HepG2 (cell line): Measurements from ENCODE around the gene LGR6. TPM values are rescaled to one million over a fixed set of nuclear protein-coding genes. Genes with fewer than 3 reads are reported as not detected.

Experiments used
- ATAC-seq: fragments of 200-7000 bp; cut with Tn5 transposase; 3 replicates; pipeline ENCODE4 v1.9.1; 2020; ENCODE audit warnings: mild to moderate bottlenecking, moderate library complexity
- BruUV-seq: library from RNA; stranded (reverse); fragments of 400-500 nt; replicated peaks from 2 replicates; lab custom pipeline; 2021; lab: Mats Ljungman, UMichigan
- CTCF ChIA-PET: fragments of 300-600 bp; formaldehyde crosslinking; extraction: SDS; loops from one replicate; lab custom pipeline; 2021; ENCODE audit warnings: low total read pairs, inconsistent platforms, low intra/inter-chr PET ratio; lab: Yijun Ruan, JAX
- POLR2A ChIA-PET: fragments of 350-600 bp; sonication (Branson Sonifier 250); formaldehyde crosslinking; loops from one replicate; lab custom pipeline; 2020; ENCODE audit warnings: antibody characterized with exemption, inconsistent platforms; lab: Yijun Ruan, JAX
- DNase-seq: peaks from one replicate; pipeline ENCODE4 v3.0.0-alpha.2; 2015; ENCODE audit warnings: low spot score
- FAIRE-seq: peaks from 3 replicates; lab custom pipeline; 2011; peaks lifted over from hg19 to GRCh38; lab: Jason Lieb, UNC
- H2AFZ ChIP-seq: one replicate; pipeline ENCODE4 v1.6.1; 2011; ENCODE audit warnings: low read length, inconsistent platforms
- H3K27ac ChIP-seq: fragments of 300-600 bp; 3 replicates; pipeline ENCODE4 v1.8.0; 2011; ENCODE audit warnings: mixed run types, mild to moderate bottlenecking, mixed read lengths, low read length, inconsistent platforms; ENCODE audit not compliant: insufficient read depth; ENCODE audit errors: extremely low read length
- H3K27me3 ChIP-seq, 2 experiments: fragments of 200-600 bp in 1 of 2; 2 replicates in 1 of 2; 3 replicates in 1 of 2; pipeline versions ENCODE4 v1.6.0 to v1.8.0; 2011; ENCODE audit warnings: low read length in 2 of 2, mild to moderate bottlenecking in 2 of 2, moderate library complexity in 2 of 2, inconsistent platforms in 1 of 2; ENCODE audit not compliant: insufficient read depth in 2 of 2, control insufficient read depth in 1 of 2
- H3K36me3 ChIP-seq, 2 experiments: fragments of 200-600 bp in 1 of 2; replicated peaks in 1 of 2; 2 replicates in 1 of 2; 3 replicates in 1 of 2; pipeline versions ENCODE4 v1.5.1 to v1.8.0; 2011; ENCODE audit warnings: low read length in 2 of 2, inconsistent platforms in 1 of 2; ENCODE audit not compliant: insufficient read depth in 2 of 2, control insufficient read depth in 1 of 2
- H3K4me1 ChIP-seq: 2 replicates; pipeline ENCODE4 v1.5.1; 2012; ENCODE audit warnings: low read length, inconsistent platforms; ENCODE audit not compliant: insufficient read depth
- H3K4me2 ChIP-seq: 2 replicates; pipeline ENCODE4 v1.6.0; 2011; ENCODE audit warnings: low read depth, low read length, inconsistent platforms
- H3K4me3 ChIP-seq, 3 experiments: fragments of 200-600 bp in 1 of 3; sonication (generic), shearing (Covaris generic) in 1 of 3; replicated peaks in 1 of 3; 2 replicates each; pipeline ENCODE4 v1.5.1; 2011 to 2016; ENCODE audit warnings: low read length in 3 of 3, inconsistent platforms in 2 of 3, low read depth in 2 of 3, mild to moderate bottlenecking in 2 of 3, control low read depth in 1 of 3, mixed read lengths in 1 of 3; ENCODE audit not compliant: insufficient read depth in 1 of 3
- H3K79me2 ChIP-seq: one replicate; pipeline ENCODE4 v1.6.1; 2011; ENCODE audit warnings: low read length, inconsistent platforms; ENCODE audit not compliant: insufficient read depth
- H3K9ac ChIP-seq: 2 replicates; pipeline ENCODE4 v1.6.0; 2011; ENCODE audit warnings: mild to moderate bottlenecking, low read depth, low read length, inconsistent platforms; ENCODE audit not compliant: insufficient read depth
- H3K9me3 ChIP-seq: 2 replicates; pipeline ENCODE4 v1.5.1; 2012; ENCODE audit warnings: mild to moderate bottlenecking, low read length
- H4K20me1 ChIP-seq: 2 replicates; pipeline ENCODE4 v1.6.0; 2011; ENCODE audit warnings: inconsistent platforms, mild to moderate bottlenecking, low read length, moderate library complexity; ENCODE audit not compliant: insufficient read depth
- CENPX ChIP-seq: sonication (generic); formaldehyde crosslinking; IDR thresholded peaks from 2 replicates; pipeline ENCODE4 v1.9.0; 2021; ENCODE audit warnings: mild to moderate bottlenecking, missing genetic modification reagents, moderate library complexity
- GABPB1 ChIP-seq: IDR thresholded peaks from 2 replicates; pipeline ENCODE4 v1.6.1; 2016; ENCODE audit warnings: mild to moderate bottlenecking, missing genetic modification reagents, moderate library complexity, missing compliant biosample characterization
- NFYB ChIP-seq: sonication (generic); formaldehyde crosslinking; IDR thresholded peaks from 2 replicates; pipeline ENCODE4 v1.4.0; 2020; ENCODE audit warnings: missing genetic modification reagents
- SMC3 ChIP-seq: IDR thresholded peaks from 2 replicates; pipeline ENCODE4 v1.6.1; 2011; ENCODE audit warnings: low read length, improper control_type of control experiment
- SRSF9 ChIP-seq: fragments of 200-400 bp; formaldehyde crosslinking; IDR thresholded peaks from 2 replicates; pipeline ENCODE4 v1.6.1; 2018; ENCODE audit warnings: borderline replicate concordance, mild to moderate bottlenecking, low read depth, low read length; ENCODE audit not compliant: insufficient read depth, poor library complexity, severe bottlenecking
- STAG1 ChIP-seq: sonication (generic); formaldehyde crosslinking; IDR thresholded peaks from 2 replicates; pipeline ENCODE4 v1.4.0; 2020; ENCODE audit warnings: missing genetic modification reagents
- ZNF234 ChIP-seq: sonication (generic); formaldehyde crosslinking; conservative IDR thresholded peaks from 2 replicates; pipeline ENCODE4 v1.5.1; 2020; ENCODE audit warnings: mild to moderate bottlenecking, missing genetic modification reagents
- ZNF253 ChIP-seq: sonication (generic); formaldehyde crosslinking; IDR thresholded peaks from 2 replicates; pipeline ENCODE4 v1.8.0; 2022; ENCODE audit warnings: mild to moderate bottlenecking, missing genetic modification reagents, borderline replicate concordance
- ZNF331 ChIP-seq: sonication (generic); formaldehyde crosslinking; IDR thresholded peaks from 2 replicates; pipeline ENCODE4 v1.4.0; 2020; ENCODE audit warnings: missing genetic modification reagents
- WGBS: methylation state at CpG from one replicate; pipeline ENCODE4 v1.1.6; 2017; ENCODE audit warnings: low lambda C conversion rate; 5-methylcytosine and 5-hydroxymethylcytosine counted together
- in situ Hi-C: cut with HindIII; loops from 2 replicates; pipeline ENCODE4 v1.10.0; 2017; ENCODE audit warnings: low pct_unique_long_range_greater_than_20kb; ENCODE audit not compliant: extremely low pct_ligation_motif_present
- intact Hi-C: fragments of 100-400 bp; cut with micrococcal nuclease; formaldehyde crosslinking; loops from one replicate; pipeline ENCODE4 v1.10.0; 2022; ENCODE audit not compliant: unreplicated experiment
- polyA plus RNA-seq, 8 experiments: library from polyadenylated mRNA; depleted of rRNA in 3 of 8; stranded (reverse) in 7 of 8; unstranded in 1 of 8; fragments of >200 nt; fragmentation: Illumina TruSeq in 4 of 8; extraction: Trizol in 4 of 8; gene quantifications; 2 replicates each; pipeline versions ENCODE4 v1.2.1 to v1.2.3, GENCODE V29; 2011 to 2016; ENCODE audit warnings: low read depth in 4 of 8, missing spikeins in 1 of 8, mixed read lengths in 1 of 8; ENCODE audit not compliant: insufficient read depth in 1 of 8
- total RNA-seq, 5 experiments: library from RNA; depleted of rRNA; stranded (reverse); fragments of >200 nt; fragmentation: Illumina TruSeq; extraction: Trizol; gene quantifications; 2 replicates each; pipeline ENCODE4 v1.2.3, GENCODE V29; 2016; ENCODE audit warnings: low read depth in 1 of 5
- TF ChIP-seq, protein P1 (sequence below): sonication (generic); formaldehyde crosslinking; IDR thresholded peaks from 2 replicates; pipeline ENCODE4 v1.4.0; 2020; ENCODE audit warnings: missing genetic modification reagents
- TF ChIP-seq, protein P2 (sequence below): sonication (generic); formaldehyde crosslinking; IDR thresholded peaks from 2 replicates; pipeline ENCODE4 v1.5.0; 2020; ENCODE audit warnings: mild to moderate bottlenecking, missing genetic modification reagents

LGR6 gene
- total and polyA plus RNA-seq, 2 of the 13 experiments (the other 11 are each of a cell fraction or from before 2014, with no cell fraction given), result 0.07 TPM; not detected in 1

DNA sequence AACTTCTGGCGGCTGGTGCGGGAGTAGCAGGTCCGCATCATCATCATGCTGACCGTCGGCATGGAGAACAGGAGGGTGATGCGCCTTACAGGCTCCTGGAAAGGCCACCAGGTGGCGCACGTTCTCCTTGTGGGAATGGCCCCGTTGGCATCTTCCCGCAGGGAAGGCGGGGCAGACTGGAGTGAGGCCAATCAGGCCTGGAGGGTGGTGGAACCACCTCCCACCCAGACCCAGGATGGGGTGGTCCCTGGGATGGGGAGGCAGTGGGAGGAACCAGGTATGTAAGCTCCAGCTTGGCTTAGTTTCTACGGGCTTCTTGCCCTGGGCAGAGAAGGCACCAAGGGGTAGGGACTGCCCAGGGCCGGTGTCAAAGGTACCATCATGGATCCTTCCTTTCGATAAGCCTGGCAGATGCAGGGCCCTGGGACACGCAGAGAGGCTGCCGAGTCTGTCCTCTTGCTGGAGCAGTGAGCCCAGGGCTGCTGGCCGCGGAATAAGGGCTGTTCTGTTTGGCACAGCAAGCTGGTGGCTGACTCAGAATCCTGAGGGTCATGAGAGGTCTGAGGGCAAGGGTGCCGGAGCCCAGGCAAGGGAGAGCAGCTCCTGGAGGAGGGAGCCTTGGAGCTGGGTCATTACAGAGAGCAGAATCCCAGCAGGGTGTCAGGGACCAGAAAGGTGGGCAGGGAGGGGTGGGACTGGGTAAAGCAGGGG lies 8.7 kb upstream of the LGR6 start (continued):
- TF ChIP-seq CENPX (no peak), SMC3 (peak; percentile 38), STAG1 (CRISPR knock-in tag) (peak; percentile 64), ZNF331 (CRISPR knock-in tag) (0 out of 2 replicates have a peak, but pooled peaks have one; percentile 12), NFYB (CRISPR knock-in tag) (peak; percentile 46)
- TF ChIP-seq, protein P1, sequence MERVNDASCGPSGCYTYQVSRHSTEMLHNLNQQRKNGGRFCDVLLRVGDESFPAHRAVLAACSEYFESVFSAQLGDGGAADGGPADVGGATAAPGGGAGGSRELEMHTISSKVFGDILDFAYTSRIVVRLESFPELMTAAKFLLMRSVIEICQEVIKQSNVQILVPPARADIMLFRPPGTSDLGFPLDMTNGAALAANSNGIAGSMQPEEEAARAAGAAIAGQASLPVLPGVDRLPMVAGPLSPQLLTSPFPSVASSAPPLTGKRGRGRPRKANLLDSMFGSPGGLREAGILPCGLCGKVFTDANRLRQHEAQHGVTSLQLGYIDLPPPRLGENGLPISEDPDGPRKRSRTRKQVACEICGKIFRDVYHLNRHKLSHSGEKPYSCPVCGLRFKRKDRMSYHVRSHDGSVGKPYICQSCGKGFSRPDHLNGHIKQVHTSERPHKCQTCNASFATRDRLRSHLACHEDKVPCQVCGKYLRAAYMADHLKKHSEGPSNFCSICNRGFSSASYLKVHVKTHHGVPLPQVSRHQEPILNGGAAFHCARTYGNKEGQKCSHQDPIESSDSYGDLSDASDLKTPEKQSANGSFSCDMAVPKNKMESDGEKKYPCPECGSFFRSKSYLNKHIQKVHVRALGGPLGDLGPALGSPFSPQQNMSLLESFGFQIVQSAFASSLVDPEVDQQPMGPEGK, result 0 out of 2 replicates have a peak, but pooled peaks have one; percentile 14
- TF ChIP-seq, protein P2, sequence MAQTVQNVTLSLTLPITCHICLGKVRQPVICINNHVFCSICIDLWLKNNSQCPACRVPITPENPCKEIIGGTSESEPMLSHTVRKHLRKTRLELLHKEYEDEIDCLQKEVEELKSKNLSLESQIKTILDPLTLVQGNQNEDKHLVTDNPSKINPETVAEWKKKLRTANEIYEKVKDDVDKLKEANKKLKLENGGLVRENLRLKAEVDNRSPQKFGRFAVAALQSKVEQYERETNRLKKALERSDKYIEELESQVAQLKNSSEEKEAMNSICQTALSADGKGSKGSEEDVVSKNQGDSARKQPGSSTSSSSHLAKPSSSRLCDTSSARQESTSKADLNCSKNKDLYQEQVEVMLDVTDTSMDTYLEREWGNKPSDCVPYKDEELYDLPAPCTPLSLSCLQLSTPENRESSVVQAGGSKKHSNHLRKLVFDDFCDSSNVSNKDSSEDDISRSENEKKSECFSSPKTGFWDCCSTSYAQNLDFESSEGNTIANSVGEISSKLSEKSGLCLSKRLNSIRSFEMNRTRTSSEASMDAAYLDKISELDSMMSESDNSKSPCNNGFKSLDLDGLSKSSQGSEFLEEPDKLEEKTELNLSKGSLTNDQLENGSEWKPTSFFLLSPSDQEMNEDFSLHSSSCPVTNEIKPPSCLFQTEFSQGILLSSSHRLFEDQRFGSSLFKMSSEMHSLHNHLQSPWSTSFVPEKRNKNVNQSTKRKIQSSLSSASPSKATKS (CRISPR knock-in tag), result no peak

DNA sequence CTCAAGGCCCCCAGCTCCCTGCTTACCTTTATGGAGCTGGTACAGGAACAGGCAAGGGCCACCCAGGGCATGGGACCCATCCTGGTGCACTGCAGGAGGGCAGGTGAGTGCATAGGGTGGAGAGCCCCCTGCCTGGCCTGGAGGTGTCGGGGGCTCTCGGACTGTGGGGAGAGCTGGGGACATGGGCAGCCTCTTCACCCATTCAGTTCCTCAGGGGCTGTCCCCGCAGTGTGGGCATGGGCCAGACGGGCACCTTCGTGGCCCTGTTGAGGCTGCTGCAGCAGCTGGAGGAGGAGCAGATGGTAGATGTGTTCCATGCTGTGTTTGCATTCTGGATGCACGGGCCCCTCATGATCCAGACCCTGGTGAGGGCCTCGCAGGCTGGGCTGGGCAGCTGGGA lies 7.3 kb upstream of the LGR6 start:
- Histone ChIP-seq H4K20me1 (0 out of 2 replicates have a peak, but pooled peaks cover 3% of the 10 kb centered on the region), H3K9ac (no peak overlapping the region), H3K27me3 (peaks cover 2 to 8% of the 10 kb centered on the region in 2 experiments; a peak in 3 of 5 replicates), H3K79me2 (no peaks in the 10 kb centered on the region), H3K4me3 (no peak overlapping the region), H3K36me3 (no peaks in the 10 kb centered on the region), H3K4me1 (peaks cover 37% of the 10 kb centered on the region), H3K4me2 (no peak overlapping the region)
- ChIA-PET CTCF (no interaction called here), POLR2A (no interaction called here)
- DNase-seq (no peak), ATAC-seq (no peak), FAIRE-seq (no peak)
- BruUV-seq, result no TSS peak
- intact Hi-C loops, result no loop called here
- TF ChIP-seq GABPB1 (CRISPR knock-in tag), result no peak
- no peak for TF ChIP-seq SRSF9
- no peak for TF ChIP-seq ZNF253 (CRISPR knock-in tag)
- TF ChIP-seq ZNF234 (CRISPR knock-in tag), result no peak
- TF ChIP-seq, all 625 proteins: peak for 0
- Histone ChIP-seq H3K9me3 (no peaks in the 10 kb centered on the region), H3K27ac (no peak overlapping the region), H2AFZ (no peak overlapping the region)
- in situ Hi-C loops, result loop anchor here (5.0 kb wide), 1 partner anchor 131 kb away; no protein-coding TSS in a partner anchor
- WGBS, result 30% methylated on average over 7 of the region's 7 CpGs
